Fibroblast of peridontal ligament (primary cell): ENCODE data around the gene CREB5.

Experiments used
- DNase-seq: peaks from one replicate; pipeline ENCODE4 v3.0.0-alpha.2; 2010; ENCODE audit errors: extremely low read depth

The CREB5 gene

DNA sequence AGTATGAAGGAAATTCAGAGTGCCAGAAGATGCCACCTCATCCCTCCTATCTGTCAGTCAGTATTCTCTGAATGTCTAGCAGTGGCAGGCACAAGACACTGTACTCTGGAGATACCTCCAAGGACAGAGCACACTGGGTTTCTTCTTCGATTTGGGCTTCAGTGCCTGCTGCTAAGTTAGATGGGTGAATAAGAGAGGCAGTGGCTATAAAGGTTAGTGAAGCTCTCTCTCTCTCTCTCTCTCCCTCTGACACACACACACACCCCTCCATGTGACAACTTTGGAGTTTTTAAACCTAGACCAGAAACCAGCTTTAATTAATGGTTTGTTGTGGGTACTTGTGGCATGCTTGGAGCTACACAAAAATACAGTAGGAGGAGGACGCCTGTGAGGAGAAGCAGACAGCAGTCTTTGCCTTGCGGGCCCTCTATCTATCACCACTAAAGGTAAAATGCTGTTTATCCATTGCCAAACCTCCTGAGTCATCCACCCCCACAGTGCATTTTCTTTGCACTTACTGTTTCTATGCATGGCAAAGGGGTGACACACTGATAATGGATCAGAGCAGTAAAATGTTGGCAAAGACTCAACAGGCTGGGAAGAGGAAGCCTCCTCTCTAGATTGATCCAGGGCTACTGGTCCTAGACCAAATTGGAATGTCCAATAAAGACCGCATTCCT, 443.4 kb downstream of the CREB5 start:
- DNase-seq, result peak; percentile 12

DNA sequence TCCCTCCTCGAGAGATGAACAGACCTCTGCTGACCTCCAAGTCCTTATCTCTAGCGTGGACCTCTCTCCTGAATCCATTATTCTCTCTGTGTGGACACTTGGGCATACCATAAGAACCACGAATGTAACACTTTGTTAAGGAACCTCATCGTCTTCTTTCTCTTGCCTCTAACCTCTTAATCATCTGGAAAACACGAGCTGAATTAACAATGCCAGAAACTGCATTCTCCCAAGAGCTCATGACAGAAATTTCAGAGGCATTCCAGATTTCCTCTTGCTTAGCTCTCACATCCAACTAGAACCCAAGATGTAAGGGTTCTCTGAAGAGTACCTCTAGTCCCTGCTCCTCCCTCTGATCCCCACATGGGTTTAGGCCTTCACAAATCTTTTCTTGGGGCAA, 444.3 kb downstream of the CREB5 start:
- no peak for DNase-seq

DNA sequence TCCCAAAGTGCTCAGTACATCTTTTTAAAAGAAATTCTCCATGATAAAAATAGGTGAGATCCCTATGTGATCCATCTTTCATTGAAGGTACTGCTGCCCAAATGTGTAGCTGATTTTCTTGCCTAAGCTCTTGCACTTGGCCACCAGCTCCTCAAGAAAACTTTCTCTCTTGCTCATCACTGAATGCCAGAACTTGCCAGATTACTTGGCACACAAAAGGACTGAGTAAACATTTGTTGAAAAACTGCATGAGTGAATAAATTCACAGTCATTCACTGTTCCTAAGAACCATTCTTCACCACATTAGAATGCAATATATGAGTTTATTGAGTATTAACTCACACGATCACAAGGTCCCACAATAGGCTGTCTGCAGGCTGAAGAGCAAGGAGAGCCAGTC, 445.9 kb downstream of the CREB5 start:
- DNase-seq, result peak; percentile 19

DNA sequence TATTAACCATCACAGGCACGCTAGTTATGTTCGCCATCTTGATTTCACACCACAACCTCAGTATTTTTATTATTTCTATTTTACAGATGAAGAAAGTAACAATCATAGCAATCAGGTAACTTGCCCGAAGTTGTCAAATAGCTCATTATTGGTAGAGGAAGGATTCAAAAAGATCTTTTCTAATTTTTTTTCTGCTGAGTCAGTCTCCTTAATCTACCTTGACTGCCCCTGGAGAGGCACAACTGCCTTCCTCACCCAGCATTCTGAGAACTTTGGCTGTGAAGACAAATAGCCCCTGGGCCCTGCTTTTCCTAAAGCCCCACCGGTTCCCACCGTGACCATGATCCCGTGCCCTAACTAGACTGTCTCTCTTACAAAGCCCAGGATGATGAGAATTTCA, 446.6 kb downstream of the CREB5 start:
- no peak for DNase-seq

DNA sequence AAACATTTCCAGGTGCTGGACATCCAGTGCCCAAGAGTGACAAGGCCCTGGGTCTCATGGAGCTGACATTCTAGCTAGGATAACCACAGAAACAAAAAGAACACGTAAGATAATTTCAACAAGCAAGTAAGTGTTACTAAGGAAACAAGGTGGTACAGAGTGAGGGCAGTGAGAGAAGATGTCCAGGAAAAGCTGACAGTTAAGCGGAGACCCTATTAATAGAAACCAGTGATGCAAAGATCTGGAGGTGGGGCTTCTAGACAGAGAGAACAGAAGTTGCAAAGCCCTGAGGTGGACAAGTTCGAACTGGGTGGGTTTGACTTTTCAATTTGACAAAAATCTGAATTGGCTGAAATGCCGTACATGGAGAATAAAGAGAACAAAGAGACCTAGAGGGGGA, 449.5 kb downstream of the CREB5 start:
- DNase-seq, result no peak

DNA sequence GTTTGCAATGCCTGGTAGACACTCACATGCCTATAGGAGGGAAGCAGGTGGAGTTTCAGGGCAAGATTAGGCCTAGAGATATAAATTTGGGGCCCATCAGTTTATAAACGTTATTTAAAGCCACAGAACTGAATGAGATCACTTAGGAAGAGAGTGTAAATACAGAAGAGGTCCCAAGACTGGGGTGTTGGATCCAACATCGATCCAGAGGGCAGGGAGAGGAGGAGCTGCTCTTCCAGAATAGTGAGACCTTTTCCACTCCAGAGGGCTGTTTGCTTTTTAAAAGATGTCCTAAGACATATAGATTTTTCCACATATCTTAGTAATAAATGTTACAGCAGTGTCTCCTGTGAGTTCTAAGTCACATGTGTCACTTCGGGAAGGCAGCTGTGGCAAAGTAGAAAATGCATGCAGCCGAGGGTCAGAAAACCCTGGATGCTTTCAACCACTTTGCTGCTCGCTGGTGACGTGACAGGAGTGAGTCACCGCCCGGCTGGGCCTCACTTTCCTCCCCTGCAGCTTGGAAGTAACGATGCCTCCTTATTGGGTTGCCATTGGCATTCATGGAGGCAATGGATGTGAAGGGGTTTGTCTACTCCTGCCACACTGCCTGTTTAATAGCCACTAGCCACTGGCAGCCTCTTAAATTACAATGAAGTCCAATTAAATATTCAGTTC, 450.4 kb downstream of the CREB5 start:
- DNase-seq, result no peak

DNA sequence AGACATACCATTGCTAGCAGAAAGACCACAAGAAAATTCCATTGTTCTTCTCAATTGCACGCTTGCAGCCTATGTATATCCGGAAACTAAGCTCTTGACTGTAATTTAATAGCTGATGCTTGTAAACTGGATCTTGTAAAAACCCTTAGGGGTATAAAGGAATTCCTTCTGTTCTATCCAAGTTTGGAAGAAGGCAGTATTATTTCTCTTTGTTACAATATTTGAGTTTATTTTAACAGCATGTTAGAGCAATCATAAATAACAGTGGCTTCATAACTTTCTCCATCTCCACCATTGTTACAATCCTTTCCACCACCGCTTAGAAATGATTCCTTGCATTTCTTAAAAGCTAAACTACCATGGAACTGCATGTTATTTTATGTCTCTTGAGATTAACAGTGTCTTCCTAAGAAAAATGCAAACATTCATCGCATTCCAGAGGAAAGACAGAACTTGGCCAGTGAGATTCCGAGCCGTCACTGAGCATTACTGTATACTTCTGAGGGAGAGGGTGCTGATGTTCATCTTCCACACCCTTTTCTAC, 453.4 kb downstream of the CREB5 start:
- DNase-seq, result no peak

DNA sequence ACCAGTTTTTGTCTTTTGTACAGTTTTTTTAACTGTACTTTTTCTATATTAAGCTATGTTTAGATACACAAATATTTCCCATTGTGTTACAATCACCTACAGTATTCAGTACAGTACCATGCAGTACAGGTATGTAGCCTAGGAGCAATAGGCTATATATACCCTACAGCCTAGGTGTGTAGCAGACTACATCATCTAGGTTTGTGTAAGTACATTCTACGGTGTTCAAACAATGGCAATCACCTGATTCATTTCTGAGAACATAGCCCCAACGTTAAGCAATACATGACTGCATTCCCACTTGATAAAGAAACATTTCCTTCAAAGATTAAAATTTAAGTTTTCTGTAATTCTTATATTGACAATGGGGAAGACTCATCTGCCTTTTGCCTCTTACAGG, 456.4 kb downstream of the CREB5 start:
- no peak for DNase-seq

DNA sequence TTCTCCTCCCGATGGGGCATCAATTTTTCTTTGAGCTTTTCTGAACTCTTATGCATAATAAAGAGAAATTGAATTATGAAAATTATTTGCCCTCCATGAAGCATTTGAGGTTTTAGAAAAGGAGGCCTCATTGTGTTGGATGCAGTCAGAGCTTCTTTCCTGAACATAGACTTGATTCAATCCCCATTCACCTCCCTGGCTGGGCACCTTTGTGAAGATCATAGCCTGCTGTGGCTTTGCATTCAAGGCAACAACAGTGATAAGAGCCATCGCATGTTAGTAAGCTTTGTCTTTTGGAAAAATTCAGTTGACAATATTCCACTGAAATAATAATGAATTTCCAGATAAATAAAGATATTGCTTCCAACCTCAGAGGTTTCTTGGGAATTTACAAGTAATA, 458.8 kb downstream of the CREB5 start:
- no peak for DNase-seq

DNA sequence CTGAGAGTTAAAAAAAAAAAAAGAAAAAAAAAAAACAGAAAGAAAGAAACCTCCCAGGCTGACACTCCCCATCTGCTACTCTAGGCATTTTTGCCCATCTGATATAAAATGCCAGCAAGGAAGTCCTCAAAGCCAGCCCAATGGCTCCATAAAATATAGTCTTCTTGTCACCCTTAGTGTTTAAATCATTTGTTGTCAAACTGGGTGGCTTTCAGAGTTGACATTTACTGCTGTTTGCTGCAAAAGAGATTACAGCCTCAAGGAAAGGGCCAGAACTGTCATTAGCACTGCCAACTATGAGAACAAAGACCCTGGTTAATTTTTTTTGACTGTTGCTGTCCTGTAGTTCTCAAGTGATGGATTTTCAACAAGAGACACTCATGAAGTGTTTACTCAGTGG, 459.3 kb downstream of the CREB5 start:
- DNase-seq, result no peak

DNA sequence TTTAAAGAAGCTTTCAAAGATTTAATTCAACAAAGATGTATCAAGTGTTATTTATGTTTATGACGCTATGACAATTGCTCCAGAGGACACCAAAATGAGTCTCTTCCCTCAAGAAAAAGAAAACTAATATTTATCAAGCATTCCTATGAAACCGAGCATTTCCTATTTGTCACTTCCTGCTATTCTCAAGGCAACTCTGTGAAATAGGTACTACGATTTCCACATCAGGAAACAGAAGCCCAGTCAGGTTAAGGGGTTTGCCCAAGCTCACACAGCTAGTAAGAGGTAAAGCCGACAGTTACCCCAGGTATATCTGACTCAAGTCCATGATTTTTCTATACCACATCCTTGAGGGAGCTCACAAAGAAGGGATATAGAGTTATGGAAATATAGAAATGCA, 459.9 kb downstream of the CREB5 start:
- DNase-seq, result no peak

DNA sequence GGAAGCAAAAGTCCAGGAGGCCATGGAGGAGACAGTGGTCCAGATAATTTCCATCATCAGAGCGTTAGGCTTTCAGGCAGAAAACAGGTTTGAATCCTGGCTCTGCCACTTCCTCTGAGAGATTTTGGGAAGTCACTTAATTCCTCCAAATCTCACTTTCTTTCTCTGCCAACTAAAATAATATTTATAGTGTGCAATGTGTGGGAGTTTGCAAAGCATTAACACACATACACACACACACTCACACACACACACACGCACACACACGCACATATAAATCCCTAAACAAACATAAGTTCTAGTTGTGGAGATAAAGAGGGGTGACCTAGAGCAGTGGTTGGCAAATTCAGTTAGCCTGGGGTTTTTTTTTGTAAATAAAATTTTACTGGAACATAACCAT, 461.0 kb downstream of the CREB5 start:
- no peak for DNase-seq

DNA sequence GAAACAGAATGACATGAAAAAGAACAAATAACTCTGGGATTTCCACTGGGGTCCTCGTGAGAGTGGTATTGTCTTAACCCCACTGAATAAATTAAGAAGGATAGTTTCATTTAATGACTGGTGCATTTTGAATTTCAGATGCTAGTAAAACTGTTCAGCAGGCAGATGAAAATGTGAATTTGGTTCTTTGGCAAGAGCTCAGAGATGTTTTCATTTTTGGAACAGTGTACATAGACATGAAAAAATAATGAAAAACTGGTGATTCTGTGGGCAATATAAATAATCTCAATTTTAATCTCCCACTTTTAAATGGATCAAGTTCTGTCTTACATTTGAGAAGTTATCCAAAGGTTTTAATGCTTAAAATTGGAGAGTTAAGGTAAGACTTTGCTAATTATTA, 461.7 kb downstream of the CREB5 start:
- DNase-seq, result no peak
